AG04450 (cell line): ENCODE measurements around the gene CCL1. TPM values are rescaled to one million over a fixed set of nuclear protein-coding genes. Genes with fewer than 3 reads are reported as not detected.

ENCODE experiments used
- CTCF ChIA-PET: fragments of 300-600, 350-600 bp; formaldehyde crosslinking; extraction: SDS; loops from one replicate; lab custom pipeline; 2022; ENCODE audit warnings: antibody characterized with exemption, inconsistent platforms; lab: Charles Lee
- POLR2A ChIA-PET: fragments of 350-600 bp; formaldehyde crosslinking; extraction: SDS; loops from one replicate; lab custom pipeline; 2021; ENCODE audit warnings: antibody characterized with exemption, inconsistent platforms; lab: Yijun Ruan, JAX
- DNase-seq: peaks from one replicate; pipeline ENCODE4 v3.0.0-alpha.2; 2011; ENCODE audit warnings: low read depth, low spot score
- H3K27ac ChIP-seq: one replicate; pipeline ENCODE4 v1.5.1; 2012; ENCODE audit warnings: low read depth, low read length, control low read depth
- H3K27me3 ChIP-seq: one replicate; pipeline ENCODE4 v1.6.0; 2012; ENCODE audit warnings: low read length; ENCODE audit not compliant: control insufficient read depth, insufficient read depth
- H3K4me3 ChIP-seq: 2 replicates; pipeline ENCODE4 v1.5.1; 2011; ENCODE audit warnings: mild to moderate bottlenecking, low read depth, low read length, control low read depth
- H3K9me3 ChIP-seq: 2 replicates; pipeline ENCODE4 v1.5.1; 2012; ENCODE audit warnings: low read length; ENCODE audit not compliant: control insufficient read depth, insufficient read depth
- CTCF ChIP-seq: IDR thresholded peaks from 2 replicates; pipeline ENCODE4 v1.5.1; 2011; ENCODE audit warnings: low read depth, low read length, control low read depth, inconsistent platforms
- polyA plus RNA-seq: library from polyadenylated mRNA; depleted of rRNA; stranded (reverse); fragments of >200 nt; gene quantifications from 2 replicates; pipeline ENCODE4 v1.2.3, GENCODE V29; 2011

Gene CCL1
- polyA plus RNA-seq, 1 experiment: not detected

GRCh38 chr17:34384822-34385605, 22.0 kb upstream of the CCL1 start:
- no peak for DNase-seq
- H3K27me3 ChIP-seq: peaks cover 2% of the 10 kb centered on the region
- no peak overlapping the region for H3K4me3 ChIP-seq
- no peak overlapping the region for H3K27ac ChIP-seq
- H3K9me3 ChIP-seq: no peaks in the 10 kb centered on the region
- CTCF ChIA-PET: interaction anchor here (3.1 kb wide), 1 partner anchor 24 kb away, joined by 13 read pairs; no protein-coding TSS in a partner anchor
- no peak for TF ChIP-seq CTCF
- POLR2A ChIA-PET: no interaction called here

GRCh38 chr17:34384271-34384670, 21.2 kb upstream of the CCL1 start:
- TF ChIP-seq CTCF: no peak
- H3K27ac ChIP-seq: no peak overlapping the region
- ChIA-PET POLR2A (no interaction called here), CTCF (interaction anchor here (3.1 kb wide), 1 partner anchor 23 kb away, joined by 13 read pairs; no protein-coding TSS in a partner anchor)
- no peaks in the 10 kb centered on the region for H3K9me3 ChIP-seq
- no peak overlapping the region for H3K4me3 ChIP-seq
- peaks cover 2% of the 10 kb centered on the region for H3K27me3 ChIP-seq
- no peak for DNase-seq

GRCh38 chr17:34383216-34383615, 20.2 kb upstream of the CCL1 start:
- no peak for DNase-seq
- Histone ChIP-seq H3K27ac (no peak overlapping the region), H3K4me3 (no peak overlapping the region), H3K9me3 (no peaks in the 10 kb centered on the region), H3K27me3 (peaks cover 2% of the 10 kb centered on the region)
- ChIA-PET POLR2A (no interaction called here), CTCF (interaction anchor here (1.3 to 3.1 kb wide), 2 partner anchors 22 to 183 kb away, joined by 3 to 13 read pairs; no protein-coding TSS in a partner anchor)
- TF ChIP-seq CTCF: no peak

GRCh38 chr17:34382621-34383124, 19.6 kb upstream of the CCL1 start:
- no peaks in the 10 kb centered on the region for H3K9me3 ChIP-seq
- CTCF ChIA-PET: interaction anchor here (1.3 to 3.1 kb wide), 2 partner anchors 22 to 182 kb away, joined by 3 to 13 read pairs; no protein-coding TSS in a partner anchor
- no peak overlapping the region for H3K27ac ChIP-seq
- TF ChIP-seq CTCF: no peak
- H3K27me3 ChIP-seq: peaks cover 2% of the 10 kb centered on the region
- no peak for DNase-seq
- no peak overlapping the region for H3K4me3 ChIP-seq
- POLR2A ChIA-PET: no interaction called here

GRCh38 chr17:34379868-34380267, 16.8 kb upstream of the CCL1 start:
- Histone ChIP-seq H3K27me3 (peaks cover 4% of the 10 kb centered on the region), H3K4me3 (no peak overlapping the region), H3K9me3 (no peaks in the 10 kb centered on the region), H3K27ac (no peak overlapping the region)
- POLR2A ChIA-PET: no interaction called here
- TF ChIP-seq CTCF: no peak
- CTCF ChIA-PET: interaction anchor here (2.2 kb wide), 1 partner anchor 18 kb away, joined by 15 read pairs; no protein-coding TSS in a partner anchor
- DNase-seq: no peak
